Hepatocyte (in vitro differentiated cells): ENCODE results near the gene TAP2. TPM values are rescaled to one million over a fixed set of nuclear protein-coding genes. Genes with fewer than 3 reads are reported as not detected.

Experiments used
- DNase-seq: peaks from one replicate; pipeline ENCODE4 v3.0.0-alpha.2; 2016; ENCODE audit warnings: low spot score
- H2AFZ ChIP-seq: fragments of 200-600 bp; sonication (generic); 2 replicates; pipeline ENCODE4 v1.6.0; 2016; ENCODE audit warnings: antibody characterized with exemption, mild to moderate bottlenecking
- H3K27ac ChIP-seq: fragments of 200-600 bp; sonication (generic); 2 replicates; pipeline ENCODE4 v1.5.1; 2016; ENCODE audit warnings: mild to moderate bottlenecking
- H3K27me3 ChIP-seq: fragments of 200-600 bp; sonication (generic); 2 replicates; pipeline ENCODE4 v1.6.1; 2016
- H3K36me3 ChIP-seq: fragments of 200-600 bp; sonication (generic); replicated peaks from 2 replicates; pipeline ENCODE4 v1.5.1; 2016; ENCODE audit warnings: low read depth; ENCODE audit not compliant: insufficient read depth
- H3K4me1 ChIP-seq: fragments of 200-600 bp; sonication (generic); 2 replicates; pipeline ENCODE4 v1.5.1; 2016; ENCODE audit warnings: mild to moderate bottlenecking, moderate library complexity; ENCODE audit not compliant: insufficient read depth
- H3K4me2 ChIP-seq: fragments of 200-600 bp; sonication (generic); 2 replicates; pipeline ENCODE4 v1.6.0; 2016
- H3K4me3 ChIP-seq: fragments of 200-600 bp; sonication (generic); 2 replicates; pipeline ENCODE4 v1.5.1; 2016; ENCODE audit warnings: mild to moderate bottlenecking
- H3K79me2 ChIP-seq: fragments of 200-600 bp; sonication (generic); 2 replicates; pipeline ENCODE4 v1.6.0; 2017; ENCODE audit warnings: mild to moderate bottlenecking
- H3K9me2 ChIP-seq: fragments of 200-600 bp; sonication (generic); replicated peaks from 2 replicates; pipeline ENCODE4 v1.6.0; 2017; ENCODE audit warnings: mild to moderate bottlenecking; ENCODE audit not compliant: insufficient read depth
- H3K9me3 ChIP-seq: fragments of 200-600 bp; sonication (generic); 2 replicates; pipeline ENCODE4 v1.5.1; 2016; ENCODE audit warnings: low read depth, mild to moderate bottlenecking
- H4K20me1 ChIP-seq: fragments of 200-600 bp; sonication (generic); 2 replicates; pipeline ENCODE4 v1.6.0; 2016; ENCODE audit warnings: mild to moderate bottlenecking; ENCODE audit not compliant: insufficient read depth, poor library complexity, severe bottlenecking
- CTCF ChIP-seq: fragments of 200-600 bp; sonication (generic); IDR thresholded peaks from 2 replicates; pipeline ENCODE4 v1.5.1; 2016; ENCODE audit warnings: antibody characterized with exemption, mild to moderate bottlenecking; ENCODE audit not compliant: poor library complexity
- EZH2 ChIP-seq: fragments of 200-600 bp; sonication (generic); IDR thresholded peaks from 2 replicates; pipeline ENCODE4 v1.6.1; 2016; ENCODE audit warnings: antibody characterized with exemption, mild to moderate bottlenecking, borderline replicate concordance
- EZH2phosphoT487 ChIP-seq: fragments of 200-600 bp; sonication (generic); IDR thresholded peaks from one replicate; pipeline ENCODE4 v1.6.1; 2018; ENCODE audit warnings: antibody characterized with exemption, mild to moderate bottlenecking, low read depth, moderate library complexity; ENCODE audit not compliant: unreplicated experiment, severe bottlenecking
- WGBS: methylation state at CpG from one replicate; pipeline ENCODE4 v1.1.6; 2016; ENCODE audit warnings: low lambda C conversion rate; ENCODE audit errors: missing lambda C conversion rate; 5-methylcytosine and 5-hydroxymethylcytosine counted together
- polyA plus RNA-seq: library from polyadenylated mRNA; unstranded; fragments of >200 nt; fragmentation: Nextera tagmentation; extraction: Ambion mirVana; gene quantifications from 2 replicates; pipeline ENCODE4 v1.2.1, GENCODE V29; 2016
- total RNA-seq: library from RNA; depleted of rRNA; stranded (reverse); fragments of >200 nt; gene quantifications from 2 replicates; pipeline ENCODE4 v1.2.3, GENCODE V29; 2014

Gene TAP2
- total and polyA plus RNA-seq, 2 experiments from 2014 or later = 1.2 to 11.7 TPM

- no peaks in the 10 kb centered on the region for H3K9me3 ChIP-seq
- H3K27ac ChIP-seq = no peak overlapping the region
- no peak overlapping the region for H3K4me2 ChIP-seq
- no peaks in the 10 kb centered on the region for H3K9me2 ChIP-seq
- no peaks in the 10 kb centered on the region for H4K20me1 ChIP-seq
- 96% methylated on average over 3 of the region's 3 CpGs for WGBS
- no peak overlapping the region for H3K4me3 ChIP-seq
- no peak for DNase-seq
- no peaks in the 10 kb centered on the region for H3K36me3 ChIP-seq
- H2AFZ ChIP-seq = no peak overlapping the region
- H3K79me2 ChIP-seq = no peaks in the 10 kb centered on the region
- peaks cover 46% of the 10 kb centered on the region for H3K27me3 ChIP-seq
- H3K4me1 ChIP-seq = no peaks in the 10 kb centered on the region
- TF ChIP-seq EZH2 (no peak), CTCF (no peak), EZH2phosphoT487 (no peak)
These were observed 39.4 kb downstream of the TAP2 start for GRCh38 chr6:32799168-32799567.

- Histone ChIP-seq H3K9me3 (no peaks in the 10 kb centered on the region), H3K27me3 (peaks cover 42% of the 10 kb centered on the region), H3K36me3 (no peaks in the 10 kb centered on the region), H3K79me2 (no peaks in the 10 kb centered on the region), H4K20me1 (no peaks in the 10 kb centered on the region), H3K4me1 (no peaks in the 10 kb centered on the region), H2AFZ (peak overlapping the region; percentile 58), H3K4me3 (peak overlapping the region; percentile 22), H3K4me2 (peak overlapping the region; percentile 78), H3K27ac (no peak overlapping the region), H3K9me2 (no peaks in the 10 kb centered on the region)
- WGBS = 17% methylated on average over 30 of the region's 30 CpGs
- peak; percentile 81 for DNase-seq
- TF ChIP-seq CTCF (peak; percentile 91), EZH2phosphoT487 (no peak)
These were observed 41.4 kb downstream of the TAP2 start for GRCh38 chr6:32796848-32797776.

GRCh38 chr6:32794510-32794909 is 44.0 kb downstream of the TAP2 start:
- H4K20me1 ChIP-seq = no peaks in the 10 kb centered on the region
- no peak overlapping the region for H3K4me3 ChIP-seq
- no peaks in the 10 kb centered on the region for H3K9me2 ChIP-seq
- H3K27me3 ChIP-seq = peaks cover 32% of the 10 kb centered on the region
- 87% methylated on average over 2 of the region's 2 CpGs for WGBS
- no peaks in the 10 kb centered on the region for H3K79me2 ChIP-seq
- H3K4me1 ChIP-seq = no peaks in the 10 kb centered on the region
- no peaks in the 10 kb centered on the region for H3K36me3 ChIP-seq
- H3K27ac ChIP-seq = no peak overlapping the region
- H3K9me3 ChIP-seq = no peaks in the 10 kb centered on the region
- H3K4me2 ChIP-seq = no peak overlapping the region
- DNase-seq = no peak
- TF ChIP-seq EZH2 (no peak), CTCF (no peak), EZH2phosphoT487 (no peak)
- H2AFZ ChIP-seq = no peak overlapping the region
